Inferior parietal cortex (tissue), 1 donor: ENCODE data around the gene IKZF3.
"Not testable (repeated sequence)": the region's sequence is repeated elsewhere in the genome, so short reads cannot be mapped to it uniquely, and the experiment has no call there.

Source experiments
- DNase-seq: peaks from one replicate; pipeline ENCODE4 v3.0.0-alpha.2; 2016; ENCODE audit errors: extremely low spot score

The IKZF3 gene

DNA sequence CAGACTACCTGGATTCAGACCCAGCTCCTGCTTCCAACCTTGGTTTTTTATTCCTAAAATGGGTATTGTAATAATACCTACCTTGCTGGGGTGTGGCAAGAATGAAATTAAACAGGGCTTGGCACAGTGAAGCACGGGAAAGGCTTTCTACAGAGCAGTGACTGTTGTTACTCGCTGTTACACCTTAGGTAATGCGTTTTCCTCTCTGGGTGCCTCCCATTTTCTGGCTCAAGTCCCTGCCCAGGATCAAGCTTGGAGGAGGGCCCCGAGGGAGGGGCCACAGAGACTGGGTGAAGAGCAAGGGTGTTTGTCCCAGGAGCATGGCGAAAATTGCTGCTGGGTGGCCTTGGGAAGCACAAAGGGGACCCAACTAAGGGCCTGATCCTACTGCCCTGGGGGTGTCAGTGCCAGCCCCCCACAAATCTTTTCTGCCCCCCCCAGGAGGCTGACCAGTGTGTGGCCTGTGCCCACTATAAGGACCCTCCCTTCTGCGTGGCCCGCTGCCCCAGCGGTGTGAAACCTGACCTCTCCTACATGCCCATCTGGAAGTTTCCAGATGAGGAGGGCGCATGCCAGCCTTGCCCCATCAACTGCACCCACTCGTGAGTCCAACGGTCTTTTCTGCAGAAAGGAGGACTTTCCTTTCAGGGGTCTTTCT is 147.1 kb downstream of the IKZF3 start:
- no peak for DNase-seq

DNA sequence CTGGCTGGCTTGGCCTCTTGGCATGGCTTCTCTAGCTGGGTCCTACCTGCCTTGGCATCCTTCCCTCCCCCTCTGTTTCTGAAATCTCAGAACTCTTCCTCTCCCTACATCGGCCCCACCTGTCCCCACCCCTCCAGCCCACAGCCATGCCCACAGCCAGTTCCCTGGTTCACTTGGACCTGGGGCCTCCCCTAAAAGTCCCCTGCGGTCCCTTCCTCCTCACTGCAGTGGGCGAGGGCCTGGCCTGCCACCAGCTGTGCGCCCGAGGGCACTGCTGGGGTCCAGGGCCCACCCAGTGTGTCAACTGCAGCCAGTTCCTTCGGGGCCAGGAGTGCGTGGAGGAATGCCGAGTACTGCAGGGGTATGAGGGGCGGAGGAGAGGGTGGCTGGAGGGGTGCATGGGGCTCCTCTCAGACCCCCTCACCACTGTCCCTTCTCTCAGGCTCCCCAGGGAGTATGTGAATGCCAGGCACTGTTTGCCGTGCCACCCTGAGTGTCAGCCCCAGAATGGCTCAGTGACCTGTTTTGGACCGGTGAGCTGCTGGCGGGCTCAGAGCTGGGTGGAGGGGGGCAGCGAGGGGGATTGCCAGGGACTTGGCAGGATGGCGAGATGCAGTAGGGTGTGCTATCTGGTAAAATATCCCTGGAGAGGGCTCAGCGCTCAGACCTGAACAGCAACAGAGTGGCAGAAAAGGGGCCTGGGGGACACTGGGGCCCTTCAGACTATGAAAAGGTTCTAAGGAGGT is 147.9 kb downstream of the IKZF3 start:
- no peak for DNase-seq

DNA sequence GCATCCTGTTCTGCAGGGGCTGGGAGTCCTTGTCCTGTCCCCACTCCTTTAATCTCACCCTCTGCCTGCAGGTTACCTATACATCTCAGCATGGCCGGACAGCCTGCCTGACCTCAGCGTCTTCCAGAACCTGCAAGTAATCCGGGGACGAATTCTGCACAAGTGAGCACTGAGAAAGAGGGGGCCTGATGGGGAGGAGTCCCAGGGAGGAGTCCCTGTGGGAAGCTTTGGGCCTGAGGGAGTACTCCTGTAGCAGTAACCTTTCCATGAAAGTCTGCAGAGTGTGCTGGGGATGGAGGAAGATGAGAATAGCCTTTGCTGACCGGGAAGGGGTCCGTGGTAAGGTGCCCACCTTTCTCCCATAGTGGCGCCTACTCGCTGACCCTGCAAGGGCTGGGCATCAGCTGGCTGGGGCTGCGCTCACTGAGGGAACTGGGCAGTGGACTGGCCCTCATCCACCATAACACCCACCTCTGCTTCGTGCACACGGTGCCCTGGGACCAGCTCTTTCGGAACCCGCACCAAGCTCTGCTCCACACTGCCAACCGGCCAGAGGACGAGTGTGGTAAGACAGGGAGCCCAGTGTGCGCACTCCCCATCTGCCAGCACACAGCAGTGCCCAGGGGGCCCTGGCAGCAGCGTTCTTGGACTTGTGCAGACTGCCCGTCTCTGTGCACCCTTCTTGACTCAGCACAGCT is 148.6 kb downstream of the IKZF3 start:
- DNase-seq: no peak

DNA sequence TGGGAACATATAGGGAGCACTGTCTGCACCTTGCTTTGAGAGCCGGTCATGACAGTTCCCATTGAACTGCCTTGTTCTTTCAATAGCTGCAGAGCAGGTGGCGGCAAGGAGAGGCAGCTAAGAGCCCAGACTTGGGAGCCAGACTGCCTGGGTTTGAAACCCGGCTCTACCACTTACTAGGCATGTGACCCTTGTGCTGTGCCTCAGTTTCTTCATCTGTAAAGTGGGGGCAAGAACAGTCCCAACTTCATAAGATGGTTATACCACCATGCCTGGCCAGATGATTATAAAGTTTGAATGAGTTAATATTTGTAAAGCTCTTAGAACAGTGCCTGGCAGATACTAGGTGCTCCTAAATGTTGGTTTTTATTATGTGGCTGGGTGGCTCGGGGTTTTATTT is 149.9 kb downstream of the IKZF3 start:
- DNase-seq: no peak

GRCh38 chr17:39711851-39712250 is 152.3 kb downstream of the IKZF3 start:
- no peak for DNase-seq

DNA sequence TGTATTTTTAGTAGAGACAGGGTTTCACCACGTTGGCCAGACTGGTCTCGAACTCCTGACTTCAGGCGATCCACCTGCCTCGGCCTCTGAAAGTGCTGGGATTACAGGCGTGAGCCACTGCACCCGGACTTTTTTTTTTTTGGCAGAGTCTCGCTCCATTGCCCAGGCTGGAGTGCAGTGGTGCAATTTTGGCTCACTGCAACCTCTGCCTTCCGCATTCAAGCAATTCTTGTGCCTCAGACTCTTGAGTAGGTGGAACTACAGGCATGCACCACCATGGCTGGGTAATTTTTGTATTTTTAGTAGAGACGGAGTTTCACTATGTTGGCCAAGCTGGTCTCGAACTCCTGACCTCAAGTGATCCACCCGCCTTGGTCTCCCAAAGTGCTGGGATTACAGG is 153.0 kb downstream of the IKZF3 start:
- not testable (repeated sequence) for DNase-seq

DNA sequence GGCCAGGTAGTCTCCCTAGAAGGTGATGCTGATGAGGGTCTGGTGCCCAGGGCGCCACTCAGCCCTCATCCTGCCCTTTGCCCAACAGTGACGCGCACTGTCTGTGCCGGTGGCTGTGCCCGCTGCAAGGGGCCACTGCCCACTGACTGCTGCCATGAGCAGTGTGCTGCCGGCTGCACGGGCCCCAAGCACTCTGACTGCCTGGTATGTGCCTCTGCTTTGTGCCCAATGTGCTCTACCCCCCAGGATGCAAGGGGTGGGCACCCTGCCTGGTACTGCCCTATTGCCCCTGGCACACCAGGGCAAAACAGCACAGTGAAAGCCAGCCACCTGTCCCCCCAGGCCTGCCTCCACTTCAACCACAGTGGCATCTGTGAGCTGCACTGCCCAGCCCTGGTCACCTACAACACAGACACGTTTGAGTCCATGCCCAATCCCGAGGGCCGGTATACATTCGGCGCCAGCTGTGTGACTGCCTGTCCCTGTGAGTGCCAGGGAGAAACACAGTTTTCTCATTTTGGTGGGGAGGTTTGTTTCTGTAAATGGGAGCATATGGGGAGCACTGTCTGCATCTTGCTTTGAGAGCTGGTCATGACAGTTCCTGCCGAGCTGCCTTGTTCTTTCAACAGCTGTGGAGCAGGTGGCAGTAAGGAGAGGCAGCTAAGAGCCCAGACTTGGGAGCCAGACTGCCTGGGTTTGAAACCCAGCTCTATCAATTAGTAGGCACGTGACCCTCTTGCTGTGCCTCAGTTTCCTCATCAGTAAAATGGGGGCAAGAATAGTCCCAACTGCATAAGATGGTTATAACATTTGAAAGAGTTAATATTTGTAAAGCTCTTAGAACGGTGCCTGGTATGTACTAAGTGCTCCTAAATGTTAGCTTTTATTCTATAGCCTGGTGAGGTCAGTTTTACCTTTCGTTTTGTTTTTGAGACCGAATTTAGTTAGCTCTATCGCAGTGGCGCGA is 153.8 kb downstream of the IKZF3 start:
- DNase-seq: no peak

DNA sequence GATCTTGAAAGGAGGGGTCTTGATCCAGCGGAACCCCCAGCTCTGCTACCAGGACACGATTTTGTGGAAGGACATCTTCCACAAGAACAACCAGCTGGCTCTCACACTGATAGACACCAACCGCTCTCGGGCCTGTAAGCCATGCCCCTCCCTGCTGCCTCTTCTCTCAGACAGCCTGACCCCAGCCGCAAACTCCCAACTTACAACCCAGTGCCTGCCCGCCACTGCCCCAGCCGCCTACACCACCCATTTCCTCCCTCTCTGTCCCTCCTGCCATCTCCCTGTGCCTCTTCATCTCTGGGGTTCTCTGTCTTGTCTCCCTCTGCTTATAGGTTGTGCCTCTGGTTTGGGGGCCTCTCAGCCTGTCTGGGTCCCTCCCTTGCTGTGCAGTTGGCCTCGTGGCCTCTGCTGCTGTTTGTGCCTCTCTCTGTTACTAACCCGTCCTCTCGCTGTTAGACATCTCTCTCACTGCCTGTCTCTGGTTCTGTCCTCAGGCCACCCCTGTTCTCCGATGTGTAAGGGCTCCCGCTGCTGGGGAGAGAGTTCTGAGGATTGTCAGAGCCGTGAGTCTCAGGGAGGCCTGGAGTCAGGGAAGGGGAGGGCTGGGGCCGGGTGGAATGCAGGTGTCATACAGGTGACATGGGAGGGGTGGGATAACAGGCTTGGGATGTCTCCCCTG is 154.7 kb downstream of the IKZF3 start:
- DNase-seq: no peak
